SJCRH30 (cell line): ENCODE data around the gene DUXB. TPM values are rescaled to one million over a fixed set of nuclear protein-coding genes. Genes with fewer than 3 reads are reported as not detected.

Experiments
- DNase-seq, 2 experiments: peaks; one replicate each; pipeline ENCODE4 v3.0.0-alpha.2; 2015 to 2020
- H3K27ac ChIP-seq: fragments of 250-450 bp; sonication (Bioruptor Pico); 2 replicates; pipeline ENCODE4 v1.5.1; 2020; ENCODE audit warnings: mild to moderate bottlenecking, moderate library complexity
- H3K27me3 ChIP-seq: fragments of 250-450 bp; sonication (Bioruptor Pico); 2 replicates; pipeline ENCODE4 v1.5.1; 2020; ENCODE audit warnings: mild to moderate bottlenecking, moderate library complexity
- H3K36me3 ChIP-seq: fragments of 250-450 bp; sonication (Bioruptor Pico); 2 replicates; pipeline ENCODE4 v1.5.1; 2020; ENCODE audit warnings: mild to moderate bottlenecking, moderate library complexity
- H3K4me1 ChIP-seq: fragments of 250-450 bp; sonication (Bioruptor Pico); 2 replicates; pipeline ENCODE4 v1.5.1; 2020; ENCODE audit warnings: mild to moderate bottlenecking, moderate library complexity
- H3K4me3 ChIP-seq: fragments of 250-450 bp; sonication (Bioruptor Pico); 2 replicates; pipeline ENCODE4 v1.5.1; 2020; ENCODE audit warnings: mild to moderate bottlenecking, moderate library complexity
- H3K9me3 ChIP-seq: fragments of 250-450 bp; sonication (Bioruptor Pico); replicated peaks from 2 replicates; pipeline ENCODE4 v1.5.1; 2020; ENCODE audit warnings: mild to moderate bottlenecking, moderate library complexity
- total RNA-seq: library from RNA; depleted of rRNA; stranded (reverse); fragments of >200 nt; shearing (Covaris generic); gene quantifications from 2 replicates; pipeline ENCODE4 v1.2.3, GENCODE V29; 2014; rRNA removed

DUXB gene
- total RNA-seq, 1 experiment from 2014 or later = not detected

- Histone ChIP-seq H3K9me3 (no peaks in the 10 kb centered on the region), H3K36me3 (peaks cover 20% of the 10 kb centered on the region), H3K27ac (no peak overlapping the region), H3K4me3 (no peak overlapping the region), H3K4me1 (no peaks in the 10 kb centered on the region), H3K27me3 (no peaks in the 10 kb centered on the region)
- no peak for DNase-seq
These were observed 56.8 kb downstream of the DUXB start for GRCh38 chr16:75644240-75645012.

Other genes starting within 250 kb of the DUXB start
- gene TMEM170A, start 236.8 kb downstream of the DUXB start, total RNA-seq = 21.6 and 22.0 TPM in 2 replicates
- gene CHST6, start 206.0 kb downstream of the DUXB start, total RNA-seq = not detected in 2 replicates
- gene CHST5, start 165.4 kb downstream of the DUXB start, total RNA-seq = not detected in 2 replicates
- gene TMEM231, start 145.2 kb downstream of the DUXB start, total RNA-seq = 2.6 and 5.1 TPM in 2 replicates
- 29.1 and 34.4 TPM in 2 replicates for gene GABARAPL2, start 135.1 kb downstream of the DUXB start, total RNA-seq
- gene ADAT1, start 78.2 kb downstream of the DUXB start, total RNA-seq = 44.6 and 49.9 TPM in 2 replicates
- gene KARS1, start 53.8 kb downstream of the DUXB start, total RNA-seq = 148 and 151 TPM in 2 replicates
- 25.4 and 26.1 TPM in 2 replicates for gene TERF2IP, start 53.7 kb downstream of the DUXB start, total RNA-seq
- not detected in 2 replicates for gene CPHXL2, start 24.5 kb downstream of the DUXB start, total RNA-seq
- not detected in 2 replicates for gene CPHXL, start 25.0 kb upstream of the DUXB start, total RNA-seq